ENCODE results near the gene NONO. TPM values are rescaled to one million over a fixed set of nuclear protein-coding genes. Genes with fewer than 3 reads are reported as not detected.

Gene NONO
- total and polyA plus RNA-seq, 2 of the 4 experiments (the other 2 are of a cell fraction), result 199 to 609 TPM

- TF ChIP-seq, protein P1, sequence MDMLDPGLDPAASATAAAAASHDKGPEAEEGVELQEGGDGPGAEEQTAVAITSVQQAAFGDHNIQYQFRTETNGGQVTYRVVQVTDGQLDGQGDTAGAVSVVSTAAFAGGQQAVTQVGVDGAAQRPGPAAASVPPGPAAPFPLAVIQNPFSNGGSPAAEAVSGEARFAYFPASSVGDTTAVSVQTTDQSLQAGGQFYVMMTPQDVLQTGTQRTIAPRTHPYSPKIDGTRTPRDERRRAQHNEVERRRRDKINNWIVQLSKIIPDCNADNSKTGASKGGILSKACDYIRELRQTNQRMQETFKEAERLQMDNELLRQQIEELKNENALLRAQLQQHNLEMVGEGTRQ (IDR thresholded peaks at IDR 0.05; ENCODE audit: low read depth, low read length), result no peak
These were observed 9.4 kb downstream of the NONO start (continued) for GRCh38 chrX:71292669-71293365.

- no peaks in the 10 kb centered on the region for H3K4me1 ChIP-seq (ENCODE audit: control insufficient read depth, insufficient read depth, low read length)
- H4K5ac ChIP-seq (ENCODE audit: low read depth, low read length), result no peak overlapping the region
- no peak overlapping the region for H2AK5ac ChIP-seq (ENCODE audit: low read depth, low read length)
- peaks cover 10 to 17% of the 10 kb centered on the region in 2 experiments; a peak in 3 of 4 replicates for H3K79me1 ChIP-seq (ENCODE audit: low read depth in 1 of 2, low read length in 2 of 2)
- DNase-seq (no peak), ATAC-seq (ENCODE audit: low read depth) (no peak)
- no peak overlapping the region for H2BK20ac ChIP-seq (ENCODE audit: low read depth, low read length)
- no peak overlapping the region for H2BK15ac ChIP-seq (ENCODE audit: low read depth, low read length)
- BruUV-seq (replicated peaks), result no TSS peak
- H3K27ac ChIP-seq (ENCODE audit: insufficient read depth, low read length), result no peak overlapping the region
- H3K4me2 ChIP-seq (ENCODE audit: low read depth, low read length), result no peak overlapping the region
- H4K20me1 ChIP-seq (ENCODE audit: insufficient read depth, low read length), result peaks cover 12% of the 10 kb centered on the region; the same call in 1 of the 2 replicates
- H3K9me3 ChIP-seq (ENCODE audit: control insufficient read depth, insufficient read depth, low read length), result no peaks in the 10 kb centered on the region
- ChIA-PET CTCF (no interaction called here), POLR2A (ENCODE audit: unreplicated experiment) (no interaction called here)
- H3K9me1 ChIP-seq (ENCODE audit: insufficient read depth, low read length), result 0 out of 2 replicates have a peak, but pooled peaks cover 3% of the 10 kb centered on the region
- dilution Hi-C loops (cut with HindIII; ENCODE audit: low sequenced_read_pairs, unreplicated experiment) (no loop called here), in situ Hi-C loops (cut with MboI; ENCODE audit: low sequenced_read_pairs) (no loop called here), intact Hi-C loops (cut with micrococcal nuclease) (no loop called here)
- no peak overlapping the region for H3K14ac ChIP-seq (replicated peaks; ENCODE audit: low read depth, low read length)
- no peak overlapping the region for H3K4ac ChIP-seq (ENCODE audit: low read depth, low read length)
- H2AK9ac ChIP-seq (replicated peaks; ENCODE audit: low read depth, low read length, poor library complexity), result no peak overlapping the region
- no peaks in the 10 kb centered on the region for H3K27me3 ChIP-seq (ENCODE audit: control insufficient read depth, insufficient read depth, low read length)
- peaks cover 51% of the 10 kb centered on the region for H3K36me3 ChIP-seq (ENCODE audit: control insufficient read depth, insufficient read depth, low read length)
- H4K8ac ChIP-seq (ENCODE audit: low read depth in 2 of 2, low read length in 2 of 2), result no peak overlapping the region
- no peak overlapping the region for H3K56ac ChIP-seq (ENCODE audit: extremely low read depth, insufficient read depth, low read length)
- H3K4me3 ChIP-seq (ENCODE audit: insufficient read depth, low read depth, low read length), result no peak overlapping the region
- H3K9ac ChIP-seq (ENCODE audit: low read depth, low read length), result no peak overlapping the region
- H3K18ac ChIP-seq (ENCODE audit: low read depth, low read length), result no peak overlapping the region
- WGBS, 2 experiments (ENCODE audit: extremely low coverage in 2 of 2, insufficient read length in 1 of 2), result no CpG with 5 or more reads among the region's 6 CpGs
- no peak overlapping the region for H2AFZ ChIP-seq (replicated peaks; ENCODE audit: low read length, poor library complexity)
- H4K91ac ChIP-seq (ENCODE audit: insufficient read depth, low read depth, low read length), result no peak overlapping the region
- no peak overlapping the region for H2BK120ac ChIP-seq (ENCODE audit: low read depth, low read length)
- no peak overlapping the region for H2BK5ac ChIP-seq (ENCODE audit: low read depth, low read length, poor library complexity, severe bottlenecking)
- H3K23ac ChIP-seq (ENCODE audit: low read depth, low read length), result no peak overlapping the region
- TF ChIP-seq RFX5 (IDR thresholded peaks at IDR 0.05; ENCODE audit: low read depth, low read length) (no peak), SMC3 (IDR thresholded peaks at IDR 0.05; ENCODE audit: low read depth, low read length) (no peak), RAD21 (IDR thresholded peaks at IDR 0.05; ENCODE audit: low read length) (no peak), RCOR1 (IDR thresholded peaks at IDR 0.05; ENCODE audit: insufficient replicate concordance, low read length) (no peak), NFE2L2 (IDR thresholded peaks at IDR 0.05; ENCODE audit: low read depth, low read length) (no peak), BHLHE40 (IDR thresholded peaks at IDR 0.05; ENCODE audit: low read depth, low read length) (no peak), MXI1 (IDR thresholded peaks at IDR 0.05; ENCODE audit: borderline replicate concordance, low read depth, low read length) (no peak), FOS (IDR thresholded peaks at IDR 0.05; ENCODE audit: low read depth, low read length) (no peak), CEBPB (IDR thresholded peaks at IDR 0.05; ENCODE audit: low read depth, low read length) (no peak), MAZ (IDR thresholded peaks at IDR 0.05; ENCODE audit: borderline replicate concordance, low read depth, low read length) (no peak), CHD1 (IDR thresholded peaks at IDR 0.05; ENCODE audit: low read depth, low read length) (no peak), ELK1 (IDR thresholded peaks at IDR 0.05; ENCODE audit: borderline replicate concordance, low read depth, low read length) (no peak)
- TF ChIP-seq, protein P1 (IDR thresholded peaks at IDR 0.05; ENCODE audit: low read depth, low read length), result no peak
These were observed 13.4 kb downstream of the NONO start for GRCh38 chrX:71296806-71297205.

Data from IMR-90 (cell line).